Measurements from ENCODE around the gene ACSBG1. TPM values are rescaled to one million over a fixed set of nuclear protein-coding genes. Genes with fewer than 3 reads are reported as not detected.

ACSBG1 gene
- polyA plus RNA-seq, 1 donor (not counting 4 experiments of a cell fraction or from before 2014, with no cell fraction given), result 0.01 TPM

- Histone ChIP-seq H3K4me1 (ENCODE audit: control insufficient read depth, extremely low read depth, insufficient read depth, low read length) (no peaks in the 10 kb centered on the region), H3K27ac (ENCODE audit: control insufficient read depth, insufficient read depth, low read length) (no peak overlapping the region), H3K79me2 (ENCODE audit: control insufficient read depth, insufficient read depth, low read length) (no peaks in the 10 kb centered on the region), H3K27me3 (ENCODE audit: control insufficient read depth, extremely low read depth, insufficient read depth, low read length) (no peaks in the 10 kb centered on the region), H3K4me2 (ENCODE audit: control insufficient read depth, extremely low read depth, insufficient read depth, low read depth, low read length) (no peak overlapping the region), H4K20me1 (ENCODE audit: control insufficient read depth, extremely low read depth, insufficient read depth, low read length) (no peaks in the 10 kb centered on the region), H3K9ac (ENCODE audit: control insufficient read depth, extremely low read depth, insufficient read depth, low read length) (no peak overlapping the region), H3K4me3 (ENCODE audit: control insufficient read depth in 2 of 3, extremely low read depth in 1 of 3, insufficient read depth in 2 of 3, low read depth in 1 of 3, low read length in 3 of 3) (no peak overlapping the region), H2AFZ (ENCODE audit: control insufficient read depth, low read length) (no peak overlapping the region), H3K36me3 (ENCODE audit: control insufficient read depth in 2 of 2, extremely low read depth in 1 of 2, insufficient read depth in 2 of 2, low read length in 2 of 2) (no peaks in the 10 kb centered on the region), H3K9me1 (ENCODE audit: control insufficient read depth, extremely low read depth, insufficient read depth, low read length) (no peaks in the 10 kb centered on the region), H3K9me3 (ENCODE audit: control insufficient read depth, low read depth, low read length) (no peaks in the 10 kb centered on the region)
- dilution Hi-C loops (cut with MboI; ENCODE audit: extremely low pct_ligation_motif_present, low sequenced_read_pairs), result no loop called here
- TF ChIP-seq, protein P1, sequence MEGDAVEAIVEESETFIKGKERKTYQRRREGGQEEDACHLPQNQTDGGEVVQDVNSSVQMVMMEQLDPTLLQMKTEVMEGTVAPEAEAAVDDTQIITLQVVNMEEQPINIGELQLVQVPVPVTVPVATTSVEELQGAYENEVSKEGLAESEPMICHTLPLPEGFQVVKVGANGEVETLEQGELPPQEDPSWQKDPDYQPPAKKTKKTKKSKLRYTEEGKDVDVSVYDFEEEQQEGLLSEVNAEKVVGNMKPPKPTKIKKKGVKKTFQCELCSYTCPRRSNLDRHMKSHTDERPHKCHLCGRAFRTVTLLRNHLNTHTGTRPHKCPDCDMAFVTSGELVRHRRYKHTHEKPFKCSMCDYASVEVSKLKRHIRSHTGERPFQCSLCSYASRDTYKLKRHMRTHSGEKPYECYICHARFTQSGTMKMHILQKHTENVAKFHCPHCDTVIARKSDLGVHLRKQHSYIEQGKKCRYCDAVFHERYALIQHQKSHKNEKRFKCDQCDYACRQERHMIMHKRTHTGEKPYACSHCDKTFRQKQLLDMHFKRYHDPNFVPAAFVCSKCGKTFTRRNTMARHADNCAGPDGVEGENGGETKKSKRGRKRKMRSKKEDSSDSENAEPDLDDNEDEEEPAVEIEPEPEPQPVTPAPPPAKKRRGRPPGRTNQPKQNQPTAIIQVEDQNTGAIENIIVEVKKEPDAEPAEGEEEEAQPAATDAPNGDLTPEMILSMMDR (optimal IDR thresholded peaks at IDR 0.05 in 1 of 3, IDR thresholded peaks at IDR 0.05 in 1 of 3, conservative IDR thresholded peaks at IDR 0.05 in 1 of 3; ENCODE audit: extremely low read depth in 1 of 3, insufficient read depth in 2 of 3, low read length in 3 of 3), result no peak
- no peak for TF ChIP-seq EZH2 (IDR thresholded peaks at IDR 0.05; ENCODE audit: low read length)
- no peak for FAIRE-seq
- DNase-seq (ENCODE audit: low read depth, low spot score), result no peak
Measured at GRCh38 chr15:78224023-78224411, 10.3 kb downstream of the ACSBG1 start.

DNA sequence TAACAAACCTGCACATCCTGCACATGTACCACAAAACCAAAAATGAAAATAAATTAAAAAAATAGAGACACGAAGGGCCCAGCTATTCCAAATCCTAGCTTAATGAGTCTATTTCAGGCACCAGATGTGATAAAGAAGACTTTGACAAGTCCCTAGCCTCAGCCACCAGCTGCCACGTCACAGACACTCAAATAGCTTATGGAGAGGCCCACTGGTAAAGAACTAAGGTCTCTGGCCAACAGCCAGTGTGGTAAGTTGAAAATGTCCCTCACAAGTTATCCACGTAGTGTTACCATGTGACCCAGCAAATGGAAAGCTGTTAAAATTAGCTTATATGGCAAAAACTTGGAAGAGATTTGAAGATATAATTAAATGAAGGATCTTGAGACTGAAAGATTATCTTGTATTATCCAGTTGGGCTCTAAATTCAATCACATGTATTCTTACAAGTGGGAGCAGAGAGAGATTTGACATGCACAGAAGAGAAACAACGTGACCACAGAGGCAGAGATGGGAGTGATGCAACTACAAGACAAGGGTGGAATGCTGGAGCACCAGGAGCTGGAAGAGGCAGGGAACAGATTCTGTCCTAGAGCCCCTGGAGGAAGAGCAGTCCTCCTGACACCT lies 10.9 kb downstream of the ACSBG1 start:
- Histone ChIP-seq H3K4me3 (ENCODE audit: control insufficient read depth in 2 of 3, extremely low read depth in 1 of 3, insufficient read depth in 2 of 3, low read depth in 1 of 3, low read length in 3 of 3) (no peak overlapping the region), H3K9me1 (ENCODE audit: control insufficient read depth, extremely low read depth, insufficient read depth, low read length) (no peaks in the 10 kb centered on the region), H3K79me2 (ENCODE audit: control insufficient read depth, insufficient read depth, low read length) (no peaks in the 10 kb centered on the region), H4K20me1 (ENCODE audit: control insufficient read depth, extremely low read depth, insufficient read depth, low read length) (no peaks in the 10 kb centered on the region), H3K27ac (ENCODE audit: control insufficient read depth, insufficient read depth, low read length) (no peak overlapping the region), H3K36me3 (ENCODE audit: control insufficient read depth in 2 of 2, extremely low read depth in 1 of 2, insufficient read depth in 2 of 2, low read length in 2 of 2) (no peaks in the 10 kb centered on the region), H3K9ac (ENCODE audit: control insufficient read depth, extremely low read depth, insufficient read depth, low read length) (no peak overlapping the region), H3K4me2 (ENCODE audit: control insufficient read depth, extremely low read depth, insufficient read depth, low read depth, low read length) (no peak overlapping the region), H3K4me1 (ENCODE audit: control insufficient read depth, extremely low read depth, insufficient read depth, low read length) (no peaks in the 10 kb centered on the region), H3K27me3 (ENCODE audit: control insufficient read depth, extremely low read depth, insufficient read depth, low read length) (no peaks in the 10 kb centered on the region), H2AFZ (ENCODE audit: control insufficient read depth, low read length) (no peak overlapping the region), H3K9me3 (ENCODE audit: control insufficient read depth, low read depth, low read length) (no peaks in the 10 kb centered on the region)
- dilution Hi-C loops (cut with MboI; ENCODE audit: extremely low pct_ligation_motif_present, low sequenced_read_pairs), result no loop called here
- FAIRE-seq (no peak), DNase-seq (ENCODE audit: low read depth, low spot score) (no peak)
- TF ChIP-seq, protein P1 (optimal IDR thresholded peaks at IDR 0.05 in 1 of 3, IDR thresholded peaks at IDR 0.05 in 1 of 3, conservative IDR thresholded peaks at IDR 0.05 in 1 of 3; ENCODE audit: extremely low read depth in 1 of 3, insufficient read depth in 2 of 3, low read length in 3 of 3), result no peak
- no peak for TF ChIP-seq EZH2 (IDR thresholded peaks at IDR 0.05; ENCODE audit: low read length)

All from keratinocyte (primary cell).